Measurements from ENCODE around the gene PIM1. TPM values are rescaled to one million over a fixed set of nuclear protein-coding genes. Genes with fewer than 3 reads are reported as not detected.
A peak's percentile ranks its signal among the peaks of the same experiment; 100 is the strongest.
"Not testable (repeated sequence)": the region's sequence is repeated elsewhere in the genome, so short reads cannot be mapped to it uniquely, and the experiment has no call there.

Gene PIM1
- polyA plus RNA-seq, 3 donors, result 21.0 to 24.9 (median 22.9) TPM

- not testable (repeated sequence) for DNase-seq (ENCODE audit: low read depth in 3 of 3, low spot score in 2 of 3)
Observed at GRCh38 chr6:37185949-37186720, 16.2 kb downstream of the PIM1 start.

- no peak for DNase-seq (ENCODE audit: low read depth in 3 of 3, low spot score in 2 of 3)
Observed at GRCh38 chr6:37187321-37188022, 17.5 kb downstream of the PIM1 start.

GRCh38 chr6:37188962-37189510 is 19.1 kb downstream of the PIM1 start:
- DNase-seq (ENCODE audit: low read depth in 3 of 3, low spot score in 2 of 3), result no peak

GRCh38 chr6:37190159-37190535 is 20.2 kb downstream of the PIM1 start:
- DNase-seq (ENCODE audit: low read depth in 3 of 3, low spot score in 2 of 3), result no peak

- no peak for DNase-seq (ENCODE audit: low read depth in 3 of 3, low spot score in 2 of 3)
Observed at GRCh38 chr6:37192666-37193065, 22.7 kb downstream of the PIM1 start.

GRCh38 chr6:37194886-37195285 is 24.9 kb downstream of the PIM1 start:
- DNase-seq (ENCODE audit: low read depth in 3 of 3, low spot score in 2 of 3), result not testable (repeated sequence)

GRCh38 chr6:37196451-37196850 is 26.5 kb downstream of the PIM1 start:
- DNase-seq (ENCODE audit: low read depth in 3 of 3, low spot score in 2 of 3), result not testable (repeated sequence)

GRCh38 chr6:37200085-37200484 is 30.1 kb downstream of the PIM1 start:
- no peak for DNase-seq (ENCODE audit: low read depth in 3 of 3, low spot score in 2 of 3)

- no peak for DNase-seq (ENCODE audit: low read depth in 3 of 3, low spot score in 2 of 3)
Observed at GRCh38 chr6:37201726-37202125, 31.8 kb downstream of the PIM1 start.

- DNase-seq (ENCODE audit: low read depth in 3 of 3, low spot score in 2 of 3), result no peak
Observed at GRCh38 chr6:37202788-37203491, 33.0 kb downstream of the PIM1 start.

GRCh38 chr6:37204014-37204751 is 34.2 kb downstream of the PIM1 start:
- no peak for DNase-seq (ENCODE audit: low read depth in 3 of 3, low spot score in 2 of 3)

GRCh38 chr6:37205175-37205996 is 35.4 kb downstream of the PIM1 start:
- DNase-seq (ENCODE audit: low read depth in 3 of 3, low spot score in 2 of 3), result no peak

- no peak for DNase-seq (ENCODE audit: low read depth in 3 of 3, low spot score in 2 of 3)
Observed at GRCh38 chr6:37205997-37206340, 36.0 kb downstream of the PIM1 start.

- no peak for DNase-seq (ENCODE audit: low read depth in 3 of 3, low spot score in 2 of 3)
Observed at GRCh38 chr6:37206622-37207021, 36.7 kb downstream of the PIM1 start.

GRCh38 chr6:37207903-37208456 is 38.0 kb downstream of the PIM1 start:
- DNase-seq (ENCODE audit: low read depth in 3 of 3, low spot score in 2 of 3), result no peak

- DNase-seq (ENCODE audit: low read depth in 3 of 3, low spot score in 2 of 3), result no peak
Observed at GRCh38 chr6:37208793-37209192, 38.8 kb downstream of the PIM1 start.

- no peak for DNase-seq (ENCODE audit: low read depth in 3 of 3, low spot score in 2 of 3)
Observed at GRCh38 chr6:37209461-37210205, 39.7 kb downstream of the PIM1 start.

GRCh38 chr6:37210313-37210968 is 40.5 kb downstream of the PIM1 start:
- peak; percentile 76 to 77 (median 77) for DNase-seq (ENCODE audit: low read depth in 3 of 3, low spot score in 2 of 3)
